Thyroid gland (tissue), 4 donors: Measurements from ENCODE around the gene ASPSCR1. TPM values are rescaled to one million over a fixed set of nuclear protein-coding genes. Genes with fewer than 3 reads are reported as not detected.

Experiments
- DNase-seq, 2 donors: peaks; one replicate each; pipeline ENCODE4 v3.0.0-alpha.2; 2019
- H3K27ac ChIP-seq, 3 donors: fragments of 200-600 bp; sonication (generic); 1 replicate in 2 of 3; 2 replicates in 1 of 3; pipeline ENCODE4 v1.5.1; 2016 to 2019; ENCODE audit warnings: mild to moderate bottlenecking in 1 of 3, moderate library complexity in 1 of 3
- H3K27me3 ChIP-seq: fragments of 200-600 bp; sonication (generic); one replicate; pipeline ENCODE4 v1.5.1; 2019
- H3K36me3 ChIP-seq, 2 donors: fragments of 200-600 bp; sonication (generic); one replicate each; pipeline ENCODE4 v1.5.1; 2016 to 2019
- H3K4me1 ChIP-seq, 2 donors: fragments of 200-600 bp; sonication (generic); one replicate each; pipeline ENCODE4 v1.5.1; 2017 to 2019
- H3K4me3 ChIP-seq, 3 donors: fragments of 200-600 bp; sonication (generic); replicated peaks in 1 of 3; 1 replicate in 2 of 3; 2 replicates in 1 of 3; pipeline ENCODE4 v1.5.1; 2016; ENCODE audit warnings: mild to moderate bottlenecking in 1 of 3
- H3K9me3 ChIP-seq: fragments of 200-600 bp; sonication (generic); one replicate; pipeline ENCODE4 v1.5.1; 2017
- POLR2A ChIP-seq, 2 donors: fragments of 450-650 bp; IDR thresholded peaks; one replicate each; pipeline ENCODE4 v1.6.1; 2017; ENCODE audit warnings: antibody characterized with exemption in 2 of 2, mild to moderate bottlenecking in 2 of 2, moderate library complexity in 1 of 2
- WGBS, 2 donors: methylation state at CpG; one replicate each; pipeline ENCODE4 v1.1.5; 2017; 5-methylcytosine and 5-hydroxymethylcytosine counted together
- intact Hi-C: fragments of 100-400 bp; cut with DNase I; formaldehyde crosslinking; loops from one replicate; pipeline ENCODE4 v1.15.1; 2023
- total RNA-seq, 4 donors: library from RNA; depleted of rRNA; stranded (reverse); fragments of >200 nt; gene quantifications; one replicate each; pipeline ENCODE4 v1.2.3, GENCODE V29; 2016
- TF ChIP-seq, protein P1 (sequence below), 6 experiments: fragments of 200-600 bp in 3 of 6; fragments of 450-650 bp in 3 of 6; sonication (generic) in 3 of 6; IDR thresholded peaks; one replicate each; pipeline ENCODE4 v1.5.1; 2016 to 2019; ENCODE audit warnings: antibody characterized with exemption in 6 of 6, mild to moderate bottlenecking in 2 of 6, inconsistent platforms in 1 of 6, moderate library complexity in 1 of 6

Gene ASPSCR1
- total RNA-seq, 4 donors from 2014 or later: 23.2 to 53.6 (median 35.7) TPM

DNA sequence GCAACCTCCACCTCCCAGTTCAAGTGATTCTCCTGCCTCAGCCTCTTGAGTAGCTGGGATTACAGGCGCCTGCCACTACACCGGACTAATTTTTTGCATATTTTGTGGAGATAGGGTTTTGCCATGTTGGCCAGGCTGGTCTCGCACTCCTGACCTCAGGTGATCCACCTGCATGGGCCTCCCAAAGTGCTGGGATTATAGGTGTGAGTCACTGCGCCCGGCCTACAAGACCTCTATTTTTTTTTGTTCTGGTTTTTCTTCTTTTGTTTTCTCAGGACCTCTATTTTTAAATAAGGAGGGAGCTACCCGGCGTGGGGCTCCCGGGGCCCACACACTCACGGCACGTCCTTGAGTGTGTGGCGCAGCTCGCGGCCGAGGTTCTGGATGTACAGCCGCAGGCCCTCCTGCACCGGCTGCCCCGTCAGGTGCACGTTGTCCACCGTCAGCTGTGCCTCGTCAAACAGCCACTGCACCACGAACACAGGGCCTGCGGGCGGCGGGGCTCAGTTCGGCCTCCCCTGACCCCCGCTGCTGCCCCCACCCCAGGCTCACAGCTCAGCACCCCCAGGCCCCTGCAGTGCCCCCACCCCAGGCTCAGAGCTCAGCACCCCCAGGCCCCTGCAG, 22.3 kb upstream of the ASPSCR1 start:
- TF ChIP-seq, protein P1, sequence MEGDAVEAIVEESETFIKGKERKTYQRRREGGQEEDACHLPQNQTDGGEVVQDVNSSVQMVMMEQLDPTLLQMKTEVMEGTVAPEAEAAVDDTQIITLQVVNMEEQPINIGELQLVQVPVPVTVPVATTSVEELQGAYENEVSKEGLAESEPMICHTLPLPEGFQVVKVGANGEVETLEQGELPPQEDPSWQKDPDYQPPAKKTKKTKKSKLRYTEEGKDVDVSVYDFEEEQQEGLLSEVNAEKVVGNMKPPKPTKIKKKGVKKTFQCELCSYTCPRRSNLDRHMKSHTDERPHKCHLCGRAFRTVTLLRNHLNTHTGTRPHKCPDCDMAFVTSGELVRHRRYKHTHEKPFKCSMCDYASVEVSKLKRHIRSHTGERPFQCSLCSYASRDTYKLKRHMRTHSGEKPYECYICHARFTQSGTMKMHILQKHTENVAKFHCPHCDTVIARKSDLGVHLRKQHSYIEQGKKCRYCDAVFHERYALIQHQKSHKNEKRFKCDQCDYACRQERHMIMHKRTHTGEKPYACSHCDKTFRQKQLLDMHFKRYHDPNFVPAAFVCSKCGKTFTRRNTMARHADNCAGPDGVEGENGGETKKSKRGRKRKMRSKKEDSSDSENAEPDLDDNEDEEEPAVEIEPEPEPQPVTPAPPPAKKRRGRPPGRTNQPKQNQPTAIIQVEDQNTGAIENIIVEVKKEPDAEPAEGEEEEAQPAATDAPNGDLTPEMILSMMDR (IDR thresholded peaks at IDR 0.05): no peak
- no peak for TF ChIP-seq POLR2A (IDR thresholded peaks at IDR 0.05)
- Histone ChIP-seq H3K36me3 (no peaks in the 10 kb centered on the region), H3K9me3 (no peaks in the 10 kb centered on the region), H3K27ac (no peak overlapping the region), H3K4me1 (peaks cover 2 to 12% of the 10 kb centered on the region in 2 donors), H3K4me3 (no peak overlapping the region), H3K27me3 (peaks cover 16% of the 10 kb centered on the region)
- intact Hi-C loops: loop anchor here (5.0 kb wide), 1 partner anchor 197 kb away; no protein-coding TSS in a partner anchor
- WGBS, 2 donors: 78% methylated on average over 21 to 26 of the region's 26 CpGs
- DNase-seq: no peak

DNA sequence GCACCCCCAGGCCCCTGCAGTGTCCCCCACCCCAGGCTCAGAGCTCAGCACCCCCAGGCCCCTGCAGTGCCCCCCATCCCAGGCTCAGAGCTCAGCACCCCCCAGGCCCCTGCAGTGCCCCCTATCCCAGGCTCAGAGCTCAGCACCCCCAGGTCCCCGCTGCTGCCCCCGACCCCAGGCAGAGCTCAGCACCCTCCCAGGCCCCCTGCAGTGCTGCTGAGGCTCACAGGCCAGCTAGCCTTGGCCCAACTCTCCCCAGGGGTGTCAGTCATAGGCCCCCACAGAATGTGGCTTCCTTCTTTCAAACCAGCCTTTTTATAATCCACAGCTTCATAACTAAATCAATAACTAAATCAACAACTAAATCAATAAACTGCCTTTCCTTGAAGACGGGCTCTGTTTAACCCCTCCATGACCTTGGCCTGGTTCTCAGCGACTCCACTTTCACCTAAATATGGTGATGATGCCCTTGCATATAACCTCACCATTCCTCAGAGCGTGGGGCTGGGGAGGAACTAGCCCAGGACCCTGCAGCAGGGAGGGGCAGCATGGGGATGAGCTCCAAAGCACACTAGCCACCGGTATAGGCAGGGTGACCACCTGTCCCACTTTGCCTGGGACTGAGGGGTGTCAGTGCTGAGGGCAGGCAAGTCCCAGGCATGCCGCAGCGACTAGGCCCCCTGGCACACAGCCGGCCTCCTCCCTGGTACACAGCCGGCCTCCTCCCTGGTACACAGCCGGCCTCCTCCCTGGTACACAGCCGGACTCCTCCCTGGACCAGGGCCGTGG, 21.5 kb upstream of the ASPSCR1 start:
- intact Hi-C loops: loop anchor here (5.0 kb wide), 1 partner anchor 196 kb away; no protein-coding TSS in a partner anchor
- H3K4me3 ChIP-seq: no peak overlapping the region
- H3K9me3 ChIP-seq: no peaks in the 10 kb centered on the region
- DNase-seq: no peak
- no peak overlapping the region for H3K27ac ChIP-seq
- H3K4me1 ChIP-seq: peaks cover 6 to 17% of the 10 kb centered on the region in 2 donors
- no peaks in the 10 kb centered on the region for H3K36me3 ChIP-seq
- TF ChIP-seq, protein P1 (IDR thresholded peaks at IDR 0.05): no peak
- no peak for TF ChIP-seq POLR2A (IDR thresholded peaks at IDR 0.05)
- H3K27me3 ChIP-seq: peaks cover 20% of the 10 kb centered on the region
- WGBS, 2 donors: 82 to 85% methylated on average over 7 to 11 of the region's 13 CpGs

DNA sequence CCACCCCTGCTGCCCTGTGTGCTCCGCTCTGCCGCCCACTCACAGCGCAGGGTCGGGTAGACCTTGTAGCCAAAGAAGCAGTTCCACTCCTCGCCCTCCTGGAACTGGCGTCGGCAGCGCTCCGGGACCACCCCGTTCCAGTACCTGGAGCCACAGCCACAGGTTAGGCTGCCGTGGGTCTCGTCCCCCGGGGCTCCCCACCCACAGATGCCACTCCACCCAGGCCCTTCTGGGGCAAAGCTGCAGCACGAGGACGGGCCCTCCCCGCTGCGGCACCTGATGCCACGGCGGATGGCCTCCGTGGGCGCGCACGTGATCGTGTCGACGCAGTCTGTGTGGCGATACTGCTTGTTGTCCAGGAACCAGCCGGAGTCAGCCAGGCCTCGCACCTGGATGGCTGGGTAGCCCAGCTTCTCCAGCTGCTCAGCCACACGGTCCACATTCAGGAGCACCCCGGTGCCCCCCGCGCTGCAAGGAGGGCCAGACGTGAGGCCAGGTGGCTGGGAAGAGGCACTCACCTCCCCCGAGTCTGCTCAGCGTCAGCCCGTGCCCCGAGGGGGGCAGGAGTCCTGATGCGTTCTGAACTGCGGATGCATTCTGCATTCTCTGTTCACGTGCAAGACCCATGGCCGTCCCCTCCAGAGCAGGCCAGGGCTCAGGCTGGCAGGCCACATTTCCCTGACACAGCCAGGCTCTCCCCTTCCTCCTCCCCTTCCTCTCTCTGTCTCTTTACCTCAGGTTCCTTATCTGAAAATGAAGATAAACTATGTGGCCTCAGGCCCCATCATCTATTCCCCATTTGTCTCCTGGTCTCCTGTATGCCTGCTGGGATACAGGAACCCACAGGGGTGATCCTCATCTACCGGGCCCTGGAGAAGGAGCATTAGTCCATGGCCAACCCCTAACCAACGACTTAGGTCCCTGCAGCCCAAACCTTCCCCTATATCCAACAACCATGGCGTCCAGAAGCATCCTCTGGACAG, 20.5 kb upstream of the ASPSCR1 start:
- WGBS, 2 donors: 80 to 81% methylated on average over 14 to 32 of the region's 45 CpGs
- no peak for TF ChIP-seq POLR2A (IDR thresholded peaks at IDR 0.05)
- TF ChIP-seq, protein P1 (IDR thresholded peaks at IDR 0.05): no peak
- H3K27me3 ChIP-seq: peaks cover 23% of the 10 kb centered on the region
- H3K27ac ChIP-seq: no peak overlapping the region
- no peak overlapping the region for H3K4me3 ChIP-seq
- intact Hi-C loops: loop anchor here (5.0 kb wide), 1 partner anchor 195 kb away; no protein-coding TSS in a partner anchor
- no peaks in the 10 kb centered on the region for H3K9me3 ChIP-seq
- peaks cover 6 to 22% of the 10 kb centered on the region in 2 donors for H3K4me1 ChIP-seq
- H3K36me3 ChIP-seq: no peaks in the 10 kb centered on the region
- DNase-seq: no peak

DNA sequence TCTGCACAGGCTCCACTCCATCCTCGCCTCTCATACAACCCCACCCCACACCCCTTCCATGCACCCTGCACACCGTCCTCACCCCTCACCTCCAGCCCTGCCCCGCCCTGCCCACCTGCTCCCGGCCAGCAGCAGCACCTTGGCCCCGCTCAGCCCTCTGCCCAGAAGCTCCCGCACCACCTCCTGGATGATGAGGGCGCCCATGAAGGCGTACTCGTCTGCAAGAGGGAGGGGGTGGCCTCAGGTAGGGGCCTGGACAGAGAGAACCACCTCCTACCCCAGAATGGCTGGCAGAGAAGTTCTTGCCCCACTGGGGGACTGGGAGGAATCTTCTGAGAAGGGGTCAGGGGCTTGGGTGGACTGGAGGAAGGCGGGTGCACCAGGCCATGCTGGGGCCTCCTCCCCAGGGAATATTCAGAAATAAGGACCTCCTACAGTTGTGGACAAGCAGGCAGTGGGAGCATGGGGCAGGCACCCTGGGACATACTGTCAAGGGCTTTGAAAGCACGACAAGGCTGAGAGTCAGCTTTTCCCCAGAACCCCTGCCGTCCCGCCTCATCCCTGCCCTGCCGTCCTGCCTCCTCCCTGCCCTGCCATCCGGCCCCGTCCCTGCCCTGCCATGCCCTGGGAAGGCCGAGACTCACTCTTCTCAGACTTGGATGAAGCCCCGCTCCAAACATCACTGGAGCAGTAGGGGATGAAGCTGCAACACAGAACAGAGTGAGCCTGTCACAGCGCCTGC, 19.6 kb upstream of the ASPSCR1 start:
- Histone ChIP-seq H3K4me1 (peaks cover 6 to 23% of the 10 kb centered on the region in 2 donors), H3K36me3 (no peaks in the 10 kb centered on the region), H3K27me3 (peaks cover 25% of the 10 kb centered on the region), H3K4me3 (no peak overlapping the region), H3K27ac (no peak overlapping the region), H3K9me3 (no peaks in the 10 kb centered on the region)
- intact Hi-C loops: loop anchor here (2.0 to 5.0 kb wide), 2 partner anchors 63 to 194 kb away; no protein-coding TSS in a partner anchor
- no peak for TF ChIP-seq POLR2A (IDR thresholded peaks at IDR 0.05)
- TF ChIP-seq, protein P1 (IDR thresholded peaks at IDR 0.05): no peak
- WGBS, 2 donors: 76 to 88% methylated on average over 11 to 14 of the region's 19 CpGs
- no peak for DNase-seq
